HepG2 (cell line): Measurements from ENCODE around the gene MALRD1.

Experiments used
- CHD2 ChIP-seq: IDR thresholded peaks from 2 replicates; pipeline ENCODE4 v1.6.1; 2011; ENCODE audit warnings: low read depth, low read length, improper control_type of control experiment
- CTCF ChIP-seq: sonication (generic); formaldehyde crosslinking; IDR thresholded peaks from 2 replicates; pipeline ENCODE4 v1.5.0; 2020; ENCODE audit warnings: mild to moderate bottlenecking, missing genetic modification reagents, moderate library complexity
- DNMT3B ChIP-seq: conservative IDR thresholded peaks from 2 replicates; pipeline ENCODE4 v1.6.1; 2016; ENCODE audit warnings: missing biosample characterization, control low read depth
- KLF11 ChIP-seq: IDR thresholded peaks from 2 replicates; pipeline ENCODE4 v1.6.1; 2016; ENCODE audit warnings: missing compliant biosample characterization
- UBTF ChIP-seq: sonication (generic); formaldehyde crosslinking; IDR thresholded peaks from 2 replicates; pipeline ENCODE4 v1.4.0; 2020; ENCODE audit warnings: mild to moderate bottlenecking, missing genetic modification reagents

GRCh38 chr10:19480353-19480752, 431.8 kb downstream of the MALRD1 start:
- TF ChIP-seq DNMT3B (CRISPR knock-in tag) (no peak), CHD2 (no peak), CTCF (CRISPR knock-in tag) (no peak), KLF11 (no peak), UBTF (no peak)
